GM19395 (cell line): ENCODE data around the gene SPRY2.

ENCODE experiments used
- ATAC-seq: cut with Tn5 transposase; IDR thresholded peaks from one replicate; pipeline ENCODE4 v1.9.1; 2021; ENCODE audit warnings: mild to moderate bottlenecking, moderate library complexity; ENCODE audit not compliant: unreplicated experiment

The SPRY2 gene

DNA sequence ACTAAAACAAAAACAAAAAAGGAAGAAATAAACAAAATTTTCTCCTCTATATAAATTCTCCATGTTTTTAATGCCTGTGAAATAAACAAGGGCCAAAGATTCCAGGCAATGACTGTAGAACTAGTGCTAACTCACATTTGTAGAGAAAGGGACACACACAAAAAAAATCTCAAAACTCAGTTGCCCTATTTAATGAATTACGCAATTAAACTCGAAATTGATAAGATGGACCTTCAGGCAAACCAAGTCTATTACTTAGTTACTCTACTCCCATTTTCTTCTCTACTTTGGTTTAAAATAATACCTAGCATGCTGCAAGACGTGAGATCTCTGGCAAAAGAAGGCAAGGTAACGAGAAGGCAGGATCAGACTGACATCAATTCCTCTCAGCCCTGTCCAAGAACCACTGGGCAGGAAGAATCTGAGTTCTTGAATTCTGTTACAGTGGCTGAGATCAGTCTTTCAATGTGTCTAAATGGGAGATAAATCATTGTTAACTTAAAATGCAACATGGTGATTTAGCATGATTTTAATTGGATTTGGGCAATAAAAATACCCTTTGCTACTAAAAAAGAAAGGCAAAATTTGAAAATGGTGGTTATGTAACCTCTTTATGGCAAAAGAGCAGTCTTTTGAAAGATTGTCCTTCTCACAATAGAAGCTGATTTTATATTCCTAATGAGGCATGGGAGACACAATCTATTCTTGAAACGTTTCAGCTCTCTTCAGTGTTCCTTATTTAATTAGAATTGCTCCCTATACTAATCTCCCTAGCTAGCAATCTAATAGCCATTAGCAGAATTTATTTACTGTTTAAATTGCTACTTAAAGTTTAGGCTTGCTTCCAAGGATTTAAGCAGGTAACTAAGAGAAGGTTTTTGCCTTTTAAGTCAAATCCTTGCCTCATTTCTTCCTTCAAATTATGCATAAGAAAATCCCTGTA lies 25.9 kb downstream of the SPRY2 start:
- ATAC-seq = no peak

GRCh38 chr13:80313668-80314256 lies 27.2 kb downstream of the SPRY2 start:
- ATAC-seq = no peak

DNA sequence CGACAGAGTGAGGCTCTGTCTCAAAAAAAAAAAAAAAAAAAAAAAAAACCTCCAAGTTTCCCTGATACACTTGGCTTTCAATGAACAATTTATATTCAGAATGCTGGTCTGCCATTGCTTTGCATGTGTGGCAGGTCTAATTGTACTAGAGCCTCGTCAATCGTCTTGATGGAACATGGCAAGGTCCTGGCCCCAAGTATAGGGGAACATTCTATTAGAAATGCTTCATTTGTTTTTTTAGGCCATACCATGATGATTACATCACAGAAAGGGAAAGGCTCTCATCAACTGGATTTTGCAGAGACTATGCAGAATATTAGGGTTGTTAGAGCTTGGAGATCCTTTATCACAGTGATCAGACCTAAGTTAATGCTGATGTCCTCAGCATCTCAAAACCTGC lies 28.0 kb downstream of the SPRY2 start:
- no peak for ATAC-seq

- no peak for ATAC-seq
These were observed 28.8 kb downstream of the SPRY2 start for GRCh38 chr13:80312012-80312704.

DNA sequence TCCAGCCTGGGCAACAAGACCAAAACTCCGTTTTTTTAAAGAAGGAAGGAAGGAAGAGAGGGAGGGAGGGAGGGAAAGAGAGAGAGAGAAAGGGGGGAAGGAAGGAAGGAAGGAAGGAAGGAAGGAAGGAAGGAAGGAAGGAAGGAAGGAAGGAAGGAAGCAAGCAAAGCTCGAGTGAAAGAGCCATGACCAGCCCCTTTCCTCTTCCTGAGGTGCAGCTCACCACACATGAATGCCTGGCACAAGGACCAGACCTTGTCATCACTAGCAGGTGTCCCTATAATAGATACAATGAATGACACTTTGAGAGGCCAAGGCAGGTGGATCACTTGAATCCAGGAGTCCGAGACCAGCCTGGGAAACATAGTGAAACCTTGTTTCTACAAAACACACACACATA lies 31.0 kb downstream of the SPRY2 start:
- ATAC-seq = no peak

DNA sequence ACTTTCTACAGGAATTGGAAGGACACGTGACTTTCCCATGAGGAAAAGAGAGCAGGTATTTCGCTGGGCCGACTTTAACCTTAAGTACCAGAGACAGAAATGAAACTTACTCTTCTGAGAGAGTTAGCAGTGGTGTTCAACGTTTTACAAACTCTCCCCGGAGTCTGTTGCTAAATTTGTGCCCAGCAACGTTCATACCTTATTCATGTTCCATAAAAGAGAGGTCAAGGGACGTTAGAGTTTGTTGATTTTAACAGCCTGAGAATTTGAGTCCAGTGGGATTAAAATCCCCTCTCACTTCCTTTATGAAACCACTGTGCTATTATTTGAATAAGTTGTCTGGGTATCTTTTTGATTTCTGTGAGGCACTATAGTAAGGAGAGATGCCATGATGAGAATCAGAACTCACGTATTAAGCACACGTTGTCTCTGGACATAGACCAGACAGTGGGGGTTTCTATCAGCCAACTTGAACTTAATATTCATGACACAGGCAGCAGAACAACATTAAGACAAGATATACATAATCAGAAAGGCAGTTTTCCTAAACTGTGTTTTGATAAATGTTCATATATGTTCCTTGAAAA lies 33.4 kb downstream of the SPRY2 start:
- ATAC-seq = no peak

- ATAC-seq = no peak
These were observed 34.5 kb downstream of the SPRY2 start for GRCh38 chr13:80306337-80306972.

DNA sequence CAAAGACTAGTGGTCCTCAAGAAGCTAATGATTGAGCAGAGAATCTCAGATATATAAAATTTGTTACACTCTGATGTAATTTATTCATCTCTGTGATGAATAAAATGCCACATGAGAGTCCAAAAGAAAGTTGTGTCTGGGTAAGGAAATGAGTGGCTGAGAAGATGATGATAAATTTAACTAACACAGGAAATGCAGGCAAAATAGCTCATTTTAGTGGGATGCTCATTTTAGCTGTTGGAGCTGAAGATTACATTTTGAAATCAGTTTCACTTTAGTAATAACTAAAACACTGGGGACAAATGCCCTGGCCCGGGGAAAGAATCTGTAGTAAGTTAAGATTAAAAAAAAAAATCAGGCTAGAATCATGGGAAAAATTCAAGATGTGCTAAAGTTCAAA lies 35.2 kb downstream of the SPRY2 start:
- ATAC-seq = no peak

GRCh38 chr13:80303225-80303811 lies 37.6 kb downstream of the SPRY2 start:
- ATAC-seq = no peak

DNA sequence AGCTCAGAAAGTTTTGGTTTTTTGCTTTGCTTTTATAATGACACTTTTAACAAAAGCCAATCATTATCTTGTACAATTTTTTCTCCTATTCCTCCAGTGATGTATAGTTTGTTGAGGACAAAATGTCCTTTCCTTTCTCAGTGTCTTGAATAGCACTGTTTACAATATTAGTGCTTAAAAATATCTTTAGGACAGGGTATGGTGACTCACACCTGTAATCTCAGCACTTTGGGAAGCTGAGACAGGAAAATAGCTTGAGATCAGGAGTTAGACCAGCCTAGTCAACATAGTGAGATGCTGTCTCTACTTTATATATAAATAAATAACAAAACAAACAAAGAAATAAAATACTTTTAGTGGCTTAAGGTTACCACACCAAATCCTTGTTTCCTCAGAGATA lies 41.9 kb downstream of the SPRY2 start:
- no peak for ATAC-seq

DNA sequence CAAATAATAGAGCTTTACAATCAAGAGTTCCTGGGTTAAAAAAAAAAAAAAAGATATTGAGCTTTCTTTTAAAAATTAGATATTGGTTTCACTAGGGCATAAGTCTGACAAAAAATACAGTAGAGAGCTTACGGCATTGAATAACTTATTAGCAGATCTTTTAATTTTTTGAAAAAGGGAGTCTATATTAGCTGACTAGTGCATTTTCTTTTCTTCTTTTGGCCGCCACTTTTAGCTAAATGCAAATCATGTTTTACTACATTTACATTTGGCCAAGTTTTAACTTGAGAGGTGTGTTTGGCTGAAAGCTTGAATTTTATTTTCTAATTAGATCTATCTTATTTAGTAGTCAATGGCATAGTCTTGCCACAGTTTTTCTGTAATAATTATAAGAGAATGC lies 43.4 kb downstream of the SPRY2 start:
- ATAC-seq = no peak

DNA sequence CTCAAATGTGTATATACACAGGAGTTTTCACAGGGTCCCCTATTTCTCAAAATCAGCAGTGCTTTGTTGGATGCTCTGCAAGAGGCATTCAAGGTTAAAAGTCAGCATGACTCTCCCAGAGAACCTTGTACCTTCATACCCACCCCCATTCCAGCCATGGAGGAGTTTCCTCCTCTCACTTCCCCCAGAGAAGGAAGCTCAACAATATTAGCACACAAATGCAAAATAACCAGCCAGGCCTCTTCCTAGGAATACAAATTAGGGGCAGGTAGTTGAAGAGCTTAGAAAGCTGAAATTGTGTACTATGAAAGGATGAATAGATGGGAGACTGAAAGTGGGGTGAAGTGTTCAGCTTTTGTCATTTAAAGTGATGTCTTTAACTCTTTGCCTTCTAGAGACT lies 43.8 kb downstream of the SPRY2 start:
- no peak for ATAC-seq

GRCh38 chr13:80296638-80297037 lies 44.3 kb downstream of the SPRY2 start:
- no peak for ATAC-seq

DNA sequence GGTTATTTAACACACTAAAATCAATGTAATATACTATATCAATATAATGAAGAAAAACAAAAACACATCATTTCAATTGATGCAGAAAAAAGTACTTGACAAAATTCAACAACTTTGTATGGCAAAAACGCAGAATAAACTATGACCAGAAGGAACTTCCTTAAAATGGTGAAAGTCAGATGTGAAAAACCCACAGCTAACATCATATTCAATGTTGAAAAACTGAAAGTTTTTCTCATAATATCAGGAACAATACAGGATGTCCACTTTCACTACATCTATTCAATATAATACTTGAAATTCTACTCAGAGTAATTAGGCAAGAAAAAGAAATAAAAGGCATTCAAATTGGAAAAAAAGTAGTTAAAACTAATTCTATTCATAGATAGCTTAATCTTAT lies 50.3 kb downstream of the SPRY2 start:
- ATAC-seq = no peak
